ENCODE data around the gene RFPL1.

GRCh38 chr22:29463629-29464028 lies 25.2 kb downstream of the RFPL1 start:
- TF ChIP-seq CTCF (IDR thresholded peaks at IDR 0.05) (no peak), POLR2A (IDR thresholded peaks at IDR 0.05) (no peak), POLR2AphosphoS5 (IDR thresholded peaks at IDR 0.05) (no peak), EP300 (IDR thresholded peaks at IDR 0.05) (no peak)

Measured in upper lobe of left lung (tissue), 4 donors.